GM12864 (cell line): ENCODE measurements around the gene MDFIC.

Source experiments
- DNase-seq: peaks from one replicate; pipeline ENCODE4 v3.0.0-alpha.2; 2011; ENCODE audit warnings: low read depth
- H3K4me3 ChIP-seq: 2 replicates; pipeline ENCODE4 v1.5.1; 2011; ENCODE audit warnings: mild to moderate bottlenecking, low read depth, low read length, control low read depth
- TF ChIP-seq, protein P1 (sequence below): IDR thresholded peaks from 2 replicates; pipeline ENCODE4 v1.5.1; 2011; ENCODE audit warnings: low read depth, mild to moderate bottlenecking, moderate library complexity, low read length, control low read depth, inconsistent platforms; ENCODE audit errors: missing control alignments

MDFIC gene

DNA sequence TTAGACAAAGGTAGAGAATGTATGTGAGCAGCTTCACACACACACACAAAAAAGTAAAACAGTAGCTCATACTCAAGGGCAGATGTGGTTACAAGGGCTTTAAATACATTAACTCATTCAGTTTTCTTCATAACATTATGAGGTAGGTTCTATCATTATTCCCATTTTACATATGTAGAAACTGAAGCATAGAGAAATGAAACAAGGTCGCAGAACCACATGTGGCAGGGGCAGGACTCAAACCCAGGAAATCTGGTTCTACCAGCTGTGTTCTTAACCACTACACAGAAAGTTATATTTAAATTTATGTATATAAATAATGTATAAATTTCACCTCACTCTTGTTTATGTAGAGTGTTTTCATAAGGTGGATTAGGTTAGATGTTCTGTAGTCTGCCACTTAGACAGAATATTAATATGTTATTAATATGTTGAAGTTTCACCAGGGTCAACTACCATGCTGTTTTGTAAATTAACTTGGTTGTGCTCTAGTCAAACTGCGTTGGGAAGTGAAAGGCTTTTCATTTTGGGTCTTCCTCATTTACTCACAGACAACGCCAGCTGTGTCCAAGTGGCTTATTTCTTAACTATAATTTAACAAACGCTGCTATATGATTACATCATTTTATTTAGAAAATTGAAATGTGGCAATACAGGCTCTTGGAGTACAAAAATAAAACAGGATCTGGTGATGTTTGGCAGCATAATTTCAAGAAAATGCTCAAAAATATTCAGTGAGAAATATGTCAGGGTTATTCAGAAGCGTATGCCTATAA, 138.4 kb downstream of the MDFIC start:
- H3K4me3 ChIP-seq: no peak overlapping the region
- TF ChIP-seq, protein P1, sequence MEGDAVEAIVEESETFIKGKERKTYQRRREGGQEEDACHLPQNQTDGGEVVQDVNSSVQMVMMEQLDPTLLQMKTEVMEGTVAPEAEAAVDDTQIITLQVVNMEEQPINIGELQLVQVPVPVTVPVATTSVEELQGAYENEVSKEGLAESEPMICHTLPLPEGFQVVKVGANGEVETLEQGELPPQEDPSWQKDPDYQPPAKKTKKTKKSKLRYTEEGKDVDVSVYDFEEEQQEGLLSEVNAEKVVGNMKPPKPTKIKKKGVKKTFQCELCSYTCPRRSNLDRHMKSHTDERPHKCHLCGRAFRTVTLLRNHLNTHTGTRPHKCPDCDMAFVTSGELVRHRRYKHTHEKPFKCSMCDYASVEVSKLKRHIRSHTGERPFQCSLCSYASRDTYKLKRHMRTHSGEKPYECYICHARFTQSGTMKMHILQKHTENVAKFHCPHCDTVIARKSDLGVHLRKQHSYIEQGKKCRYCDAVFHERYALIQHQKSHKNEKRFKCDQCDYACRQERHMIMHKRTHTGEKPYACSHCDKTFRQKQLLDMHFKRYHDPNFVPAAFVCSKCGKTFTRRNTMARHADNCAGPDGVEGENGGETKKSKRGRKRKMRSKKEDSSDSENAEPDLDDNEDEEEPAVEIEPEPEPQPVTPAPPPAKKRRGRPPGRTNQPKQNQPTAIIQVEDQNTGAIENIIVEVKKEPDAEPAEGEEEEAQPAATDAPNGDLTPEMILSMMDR: no peak
- DNase-seq: no peak

DNA sequence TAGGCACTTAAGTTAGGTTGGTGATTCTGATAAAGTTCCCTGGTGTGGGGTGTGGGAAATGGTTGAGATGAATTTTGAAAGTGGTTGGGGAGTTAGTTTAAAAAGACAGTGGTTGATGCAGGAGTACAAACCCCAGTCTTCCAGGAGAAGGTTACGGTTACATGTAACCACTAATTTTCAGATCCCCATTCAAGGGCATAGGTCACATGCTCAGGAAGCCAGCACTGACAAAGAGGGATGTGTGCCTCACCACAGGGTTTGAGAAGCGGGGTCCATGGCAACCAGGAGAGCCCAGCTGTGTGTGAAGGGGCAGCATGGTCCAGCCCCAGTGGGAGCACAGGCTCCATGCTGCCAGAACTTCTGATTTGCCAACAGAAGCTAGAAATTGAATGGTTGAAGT, 144.2 kb downstream of the MDFIC start:
- no peak for DNase-seq
- TF ChIP-seq, protein P1: no peak
- H3K4me3 ChIP-seq: no peak overlapping the region

GRCh38 chr7:115066634-115067033, 144.7 kb downstream of the MDFIC start:
- TF ChIP-seq, protein P1: no peak
- DNase-seq: no peak

GRCh38 chr7:115068220-115068619, 146.3 kb downstream of the MDFIC start:
- TF ChIP-seq, protein P1: no peak
- no peak overlapping the region for H3K4me3 ChIP-seq
- DNase-seq: no peak

More at GRCh38 chr7:115066634-115067033, 144.7 kb downstream of the MDFIC start:
- H3K4me3 ChIP-seq: no peak overlapping the region
